ENCODE results near the gene DDAH1.

DDAH1 gene

GRCh38 chr1:85467929-85468540 is 3.1 kb upstream of the DDAH1 start:
- DNase-seq: no peak

GRCh38 chr1:85467036-85467435 is 2.1 kb upstream of the DDAH1 start:
- DNase-seq: no peak

GRCh38 chr1:85465786-85466134 is 801 bp upstream of the DDAH1 start:
- no peak for DNase-seq

- DNase-seq: no peak
These were observed 361 bp downstream of the DDAH1 start for GRCh38 chr1:85464497-85465098.

GRCh38 chr1:85463731-85464496 is 1.0 kb downstream of the DDAH1 start:
- no peak for DNase-seq

- no peak for DNase-seq
These were observed 1.9 kb downstream of the DDAH1 start for GRCh38 chr1:85462931-85463649.

GRCh38 chr1:85461216-85461918 is 3.6 kb downstream of the DDAH1 start:
- no peak for DNase-seq

GRCh38 chr1:85460555-85461088 is 4.3 kb downstream of the DDAH1 start:
- DNase-seq: no peak

GRCh38 chr1:85459290-85459689 is 5.7 kb downstream of the DDAH1 start:
- no peak for DNase-seq

GRCh38 chr1:85454214-85454613 is 10.7 kb downstream of the DDAH1 start:
- DNase-seq: no peak

GRCh38 chr1:85453640-85454194 is 11.2 kb downstream of the DDAH1 start:
- DNase-seq: no peak

- no peak for DNase-seq
These were observed 12.0 kb downstream of the DDAH1 start for GRCh38 chr1:85452948-85453347.

- no peak for DNase-seq
These were observed 13.6 kb downstream of the DDAH1 start for GRCh38 chr1:85451236-85451830.

- DNase-seq: no peak
These were observed 14.1 kb downstream of the DDAH1 start for GRCh38 chr1:85450832-85451231.

GRCh38 chr1:85449356-85449755 is 15.6 kb downstream of the DDAH1 start:
- no peak for DNase-seq

- no peak for DNase-seq
These were observed 16.6 kb downstream of the DDAH1 start for GRCh38 chr1:85448358-85448757.

GRCh38 chr1:85447006-85447943 is 17.7 kb downstream of the DDAH1 start:
- DNase-seq: no peak

- no peak for DNase-seq
These were observed 19.1 kb downstream of the DDAH1 start for GRCh38 chr1:85445906-85446305.

- no peak for DNase-seq
These were observed 20.6 kb downstream of the DDAH1 start for GRCh38 chr1:85444381-85444780.

GRCh38 chr1:85440612-85441011 is 24.3 kb downstream of the DDAH1 start:
- no peak for DNase-seq

- no peak for DNase-seq
These were observed 26.6 kb downstream of the DDAH1 start for GRCh38 chr1:85438353-85438752.
